GM21737 (cell line): ENCODE measurements around the gene TBX6.
"Not testable (repeated sequence)": the region's sequence is repeated elsewhere in the genome, so short reads cannot be mapped to it uniquely, and the experiment has no call there.

Experiments
- ATAC-seq: cut with Tn5 transposase; IDR thresholded peaks from one replicate; pipeline ENCODE4 v1.9.1; 2021; ENCODE audit warnings: mild to moderate bottlenecking, moderate library complexity; ENCODE audit not compliant: unreplicated experiment

TBX6 gene

GRCh38 chr16:30091474-30092372 lies at the start of gene TBX6:
TBX6 (minus strand) TSS chr16:30091924; CDS start chr16:30091193, 731 bp downstream.
- peak; percentile 60 for ATAC-seq

DNA sequence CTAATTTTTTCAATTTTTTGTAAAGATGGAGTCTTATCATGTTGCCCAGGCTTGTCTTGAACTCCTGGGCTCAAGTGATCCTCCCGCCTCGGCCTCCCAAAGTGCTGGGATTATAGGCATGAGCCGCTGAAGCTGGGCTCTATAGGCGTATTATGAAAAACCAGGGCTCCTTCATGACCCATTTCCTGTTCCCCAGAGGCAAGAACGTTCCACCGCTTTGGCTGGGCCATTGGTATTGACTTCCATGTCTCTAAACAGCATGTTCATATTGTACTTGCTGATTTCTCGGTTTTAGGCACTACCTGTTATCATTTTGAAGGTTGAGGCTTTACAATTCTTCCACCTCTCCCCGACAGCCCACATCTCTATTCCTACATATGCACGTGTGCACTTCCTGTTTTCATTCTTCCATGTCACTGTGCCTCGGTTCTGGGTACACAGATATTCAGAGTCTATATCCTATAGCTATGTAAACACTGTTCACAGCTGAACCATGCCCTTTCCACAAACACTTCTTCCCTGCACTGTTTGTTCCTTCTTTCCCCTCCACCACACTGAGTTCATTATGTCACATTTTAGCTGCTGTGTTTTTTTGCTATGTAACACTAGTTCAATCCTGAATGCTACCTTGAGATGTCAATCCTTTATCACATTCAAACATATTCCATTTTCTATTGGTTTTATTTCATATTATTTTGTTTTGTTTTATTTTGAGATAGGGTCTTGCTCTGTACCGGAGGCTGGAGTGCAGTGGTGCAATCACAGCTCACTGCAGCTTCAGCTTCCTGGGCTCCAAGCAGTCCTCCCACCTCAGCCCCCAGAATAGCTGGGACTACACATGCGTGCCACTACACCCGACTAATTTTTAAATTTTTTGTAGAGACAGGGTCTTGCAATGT lies 48.1 kb upstream of the TBX6 start:
- no peak for ATAC-seq

DNA sequence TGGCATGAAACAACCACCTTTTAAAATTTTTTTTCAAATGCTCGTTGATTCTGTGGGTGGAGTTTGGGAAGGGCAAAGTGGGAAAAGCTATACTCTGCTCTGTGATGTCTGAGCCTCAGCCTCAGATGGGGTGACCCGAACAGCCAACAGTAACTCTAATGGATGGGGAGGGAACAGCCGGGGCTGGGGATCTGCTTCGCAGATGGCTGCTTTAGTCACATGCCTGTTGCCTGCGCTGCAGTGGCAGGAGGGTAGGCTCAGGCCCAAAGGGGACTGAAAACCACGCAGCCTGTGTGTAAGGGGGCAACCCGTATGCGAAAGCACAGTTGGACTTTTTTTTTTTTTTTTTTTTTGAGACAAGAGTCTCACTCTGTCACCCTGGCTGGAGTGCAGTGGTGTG lies 46.2 kb upstream of the TBX6 start:
- ATAC-seq = no peak

DNA sequence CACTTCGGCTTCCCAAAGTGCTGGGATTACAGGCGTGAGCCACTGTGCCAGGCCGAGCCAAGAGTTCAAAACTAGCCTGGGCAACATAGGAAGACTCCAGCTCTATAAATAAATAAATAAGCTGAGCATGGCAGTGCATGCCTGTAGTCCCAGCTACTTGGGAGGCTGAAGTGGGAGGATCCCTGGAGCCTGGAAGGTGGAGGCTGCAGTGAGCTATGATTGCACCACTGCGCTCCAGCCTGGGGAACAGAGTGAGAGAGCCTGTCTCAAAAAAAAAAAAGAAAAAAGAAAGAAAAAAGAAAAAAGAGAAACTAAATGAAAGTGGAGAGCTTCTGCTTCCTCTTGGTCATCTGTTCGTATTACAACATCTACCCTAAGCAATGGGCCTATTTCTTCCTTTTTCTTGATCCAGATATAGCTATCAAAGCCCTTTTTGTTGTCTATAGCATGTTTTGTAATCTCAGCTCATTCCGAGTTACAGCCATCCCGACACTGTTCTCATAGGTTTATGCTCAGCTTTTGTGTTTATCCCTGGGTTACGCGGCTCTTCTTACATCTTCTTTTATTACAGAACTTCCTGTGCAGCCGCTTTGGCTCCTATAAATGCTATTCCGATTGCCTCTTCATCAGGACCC lies 45.4 kb upstream of the TBX6 start:
- no peak for ATAC-seq

DNA sequence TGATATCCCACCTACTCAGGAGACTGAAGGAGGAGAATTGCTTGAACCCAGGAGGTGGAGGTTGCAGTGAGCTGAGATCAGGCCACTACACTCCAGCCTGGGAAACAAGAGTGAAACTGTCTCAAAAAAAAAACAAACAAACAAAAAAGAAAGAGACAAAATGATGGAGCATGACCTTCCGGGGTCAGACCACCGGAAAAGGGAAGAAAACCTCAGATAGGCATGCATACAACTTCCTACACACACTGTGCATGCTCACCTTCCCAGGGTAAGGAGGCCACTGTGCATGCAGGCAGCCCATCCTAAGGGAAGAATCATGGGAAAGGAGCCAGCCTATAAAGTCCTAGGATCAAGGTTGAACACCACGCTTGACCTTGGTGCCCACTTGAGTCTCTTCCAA lies 40.9 kb upstream of the TBX6 start:
- no peak for ATAC-seq

DNA sequence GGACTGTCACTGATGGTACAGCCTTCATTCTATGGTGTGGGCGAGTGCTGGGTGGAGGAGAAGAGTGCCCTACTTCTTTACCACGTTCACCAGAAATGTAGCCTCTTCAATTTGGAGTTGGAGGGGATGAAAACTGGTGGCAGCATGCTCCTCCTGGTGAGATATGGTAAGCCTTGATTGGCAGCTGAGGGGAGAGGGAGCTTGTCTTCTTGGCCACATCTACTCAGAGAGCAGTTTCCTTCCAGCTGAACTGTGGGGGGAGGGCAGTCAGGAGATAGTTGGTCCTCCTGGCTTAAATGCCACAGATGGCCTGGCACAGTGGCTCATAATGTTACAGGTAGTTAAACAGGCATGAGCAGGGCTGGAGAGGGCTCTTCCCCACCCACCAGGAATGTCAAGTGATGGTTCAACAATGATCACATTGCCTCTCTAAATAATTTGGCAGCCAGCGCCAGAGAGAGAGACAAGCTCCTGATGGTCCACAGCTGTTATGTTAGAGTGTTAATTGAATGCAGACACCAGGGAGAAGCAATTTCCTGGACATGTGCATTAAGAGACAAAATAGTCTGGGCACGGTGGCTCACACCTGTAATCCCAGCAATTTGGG lies 40.2 kb upstream of the TBX6 start:
- no peak for ATAC-seq

DNA sequence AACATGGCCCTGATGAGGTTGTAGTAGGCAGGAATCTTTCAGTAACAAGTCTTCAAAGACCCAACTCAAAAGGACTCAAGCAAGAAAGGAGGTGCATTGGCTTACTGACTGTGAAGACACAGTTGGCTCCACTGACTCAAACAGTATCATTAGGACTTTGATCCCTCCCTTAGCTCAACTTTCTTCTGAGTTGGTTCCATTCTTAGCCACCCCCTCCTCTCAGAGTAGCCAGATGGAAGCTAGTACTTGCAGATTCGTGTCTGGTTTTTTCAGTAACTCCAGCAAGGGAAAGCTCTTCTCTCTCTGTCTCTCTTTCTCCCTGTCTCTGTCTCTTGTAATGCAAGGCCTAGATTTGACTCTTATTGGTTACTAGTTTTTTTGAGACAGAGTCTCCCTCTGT lies 36.3 kb upstream of the TBX6 start:
- ATAC-seq = no peak

GRCh38 chr16:30125690-30126089 lies 34.0 kb upstream of the TBX6 start:
- ATAC-seq = not testable (repeated sequence)

GRCh38 chr16:30124985-30125379 lies 33.3 kb upstream of the TBX6 start:
- no peak for ATAC-seq

GRCh38 chr16:30122604-30123160 lies 31.0 kb upstream of the TBX6 start:
- no peak for ATAC-seq

DNA sequence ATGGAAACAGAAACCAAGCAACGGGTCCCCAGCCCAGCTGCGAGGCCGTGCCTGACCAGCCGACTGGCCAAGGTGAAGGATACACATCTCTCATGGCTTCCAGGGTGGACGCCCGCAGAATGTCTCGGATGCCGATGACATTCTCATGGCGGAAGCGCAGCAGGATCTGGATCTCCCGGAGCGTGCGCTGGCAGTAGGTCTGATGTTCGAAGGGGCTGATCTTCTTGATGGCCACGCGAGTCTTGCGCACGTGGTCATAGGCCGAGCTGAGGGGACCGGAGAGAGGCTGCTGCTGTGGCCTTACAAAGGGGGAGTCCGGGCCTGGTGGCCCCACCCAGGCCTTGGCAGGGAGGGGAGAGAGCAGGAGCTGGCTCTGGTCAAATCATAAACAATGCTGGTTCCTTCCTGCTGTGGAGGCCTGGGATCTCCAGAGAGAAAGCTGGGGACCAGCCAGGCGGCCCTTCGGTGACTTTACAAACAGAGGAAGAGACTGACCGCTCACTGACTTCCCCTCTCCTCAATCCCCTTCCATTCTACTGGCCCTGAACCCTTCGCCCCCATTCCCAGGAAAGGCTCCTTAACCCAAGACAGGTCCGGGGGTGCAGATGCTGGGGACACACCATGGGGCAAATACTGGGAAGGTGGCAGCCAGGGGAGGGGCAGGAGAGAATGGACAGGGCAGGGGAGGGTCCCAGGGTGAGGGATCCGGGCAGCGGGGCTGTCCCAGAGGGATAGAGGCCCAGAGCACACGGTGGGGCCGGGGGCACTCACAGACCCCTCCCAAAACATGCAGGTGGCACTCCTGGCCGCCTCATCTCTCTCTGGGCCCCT lies 30.2 kb upstream of the TBX6 start:
- ATAC-seq = no peak

DNA sequence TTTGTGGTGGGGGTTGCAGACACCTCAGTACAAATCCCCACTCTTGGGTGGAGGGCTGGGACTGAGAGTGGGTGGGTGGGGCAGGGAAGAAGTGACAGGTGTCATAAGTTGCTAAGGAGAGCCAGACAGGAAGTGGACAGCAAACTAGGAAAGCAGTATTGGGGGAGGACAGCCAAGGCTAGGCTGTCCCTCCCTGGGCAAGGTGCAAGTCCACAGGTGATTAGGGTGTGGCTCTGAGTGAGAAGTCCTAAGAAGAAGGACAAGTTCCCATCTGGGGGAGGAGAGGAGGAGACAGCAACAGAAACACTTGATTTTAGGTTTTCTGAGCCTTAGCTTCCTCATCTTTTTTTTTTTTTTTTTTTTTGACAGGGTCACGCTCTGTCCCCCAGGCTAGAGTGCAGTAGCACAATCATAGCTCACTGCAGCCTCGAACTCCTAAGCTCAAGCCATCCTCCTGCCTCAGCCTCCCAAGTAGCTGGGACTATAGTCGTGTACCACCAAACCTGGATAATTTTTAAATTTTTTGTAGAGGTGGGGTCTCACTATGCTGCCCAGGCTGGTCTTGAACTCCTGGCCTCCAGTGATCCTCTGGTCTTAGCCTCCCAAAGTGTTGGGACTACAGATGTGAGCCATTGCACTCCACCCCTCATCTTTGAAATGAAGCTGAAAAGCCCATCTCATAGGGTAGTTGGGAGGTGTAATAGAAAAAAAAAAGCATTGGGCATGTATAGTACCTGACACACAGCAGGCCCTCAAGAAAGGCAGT lies 28.8 kb upstream of the TBX6 start:
- no peak for ATAC-seq

GRCh38 chr16:30119428-30119827 lies 27.7 kb upstream of the TBX6 start:
- ATAC-seq = no peak

GRCh38 chr16:30117768-30118167 lies 26.0 kb upstream of the TBX6 start:
- ATAC-seq = no peak

DNA sequence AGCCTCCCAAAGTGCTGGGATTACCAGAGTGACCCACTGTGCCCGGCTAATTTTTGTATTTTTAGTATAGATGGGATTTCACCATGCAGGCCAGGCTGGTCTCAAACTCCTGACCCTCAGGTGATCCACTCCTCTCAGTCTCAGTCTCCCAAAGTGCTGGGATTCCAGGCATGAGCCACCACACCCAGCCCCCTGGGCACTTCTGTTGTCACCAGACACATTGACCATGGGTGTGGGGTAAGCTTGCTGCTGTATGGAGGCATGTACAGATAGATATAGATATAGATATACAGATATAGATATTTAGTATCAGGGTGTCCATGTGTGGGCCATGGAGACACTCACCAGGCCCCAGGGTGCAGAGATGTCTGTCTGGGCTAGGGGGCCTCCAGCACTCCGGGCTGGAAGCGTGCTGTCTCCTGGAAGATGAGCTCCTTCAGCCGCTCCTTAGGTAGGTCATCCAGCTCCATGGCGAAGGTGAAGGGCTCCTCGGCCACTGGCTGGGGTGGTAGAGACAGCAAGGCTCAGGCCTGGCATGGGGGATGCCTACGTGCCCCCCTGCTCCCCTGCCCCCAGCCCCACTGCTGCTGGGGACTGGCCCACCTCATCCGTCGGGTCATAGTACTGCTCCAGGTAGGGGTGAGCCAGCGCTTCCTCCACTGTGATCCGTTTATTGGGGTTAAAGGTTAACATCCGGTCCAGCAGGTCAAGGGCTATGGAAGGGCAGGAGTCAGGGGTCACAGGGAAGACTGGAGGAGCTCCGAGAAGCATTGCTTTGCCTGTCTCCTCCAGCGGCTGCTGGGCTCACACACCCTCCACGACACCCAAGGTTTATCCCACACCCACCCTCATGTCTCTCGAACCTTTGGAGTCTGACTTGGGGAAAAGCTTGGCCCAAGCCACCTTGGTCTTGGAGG lies 24.8 kb upstream of the TBX6 start:
- no peak for ATAC-seq

GRCh38 chr16:30115238-30115637 lies 23.5 kb upstream of the TBX6 start:
- ATAC-seq = no peak

DNA sequence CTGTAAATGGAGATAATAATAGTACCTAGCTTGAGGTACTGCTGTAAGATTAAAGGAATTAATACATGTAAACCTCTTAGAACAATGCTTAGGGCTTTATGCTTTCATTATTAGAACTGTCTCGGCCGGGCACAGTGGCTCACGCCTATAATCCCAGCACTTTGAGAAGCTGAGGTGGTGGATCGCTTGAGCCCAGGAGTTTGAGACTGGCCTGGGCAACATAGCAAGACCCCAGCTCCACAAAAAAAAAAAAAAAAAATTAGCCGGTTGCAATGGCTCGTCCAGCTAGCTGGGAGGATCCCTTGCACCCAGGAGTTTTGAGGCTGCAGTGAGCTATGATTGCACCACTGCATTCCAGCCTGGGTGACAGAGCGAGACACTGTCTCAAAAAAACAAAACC lies 23.1 kb upstream of the TBX6 start:
- not testable (repeated sequence) for ATAC-seq

DNA sequence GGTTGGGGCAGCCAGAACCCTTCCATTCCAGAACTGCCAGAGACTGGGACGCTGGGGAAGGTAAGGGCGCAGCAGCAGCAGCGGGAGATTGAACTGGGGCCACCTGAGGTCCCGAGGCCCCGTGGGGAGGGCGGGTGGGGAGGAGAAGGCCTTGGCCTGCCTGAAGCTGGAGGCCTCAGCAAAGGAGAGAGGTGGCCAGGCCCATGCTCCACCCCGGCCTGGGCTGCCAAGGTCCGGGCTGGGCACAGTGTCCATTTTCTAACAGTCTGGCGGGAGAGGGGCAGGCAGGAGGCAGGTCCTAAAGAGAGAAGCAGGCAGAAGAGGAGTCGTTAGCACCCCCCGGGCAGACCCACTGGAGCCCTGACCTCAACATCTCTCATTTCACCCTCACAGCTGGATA lies 22.7 kb upstream of the TBX6 start:
- ATAC-seq = no peak
